ENCODE measurements around the gene CD79A.

The CD79A gene

DNA sequence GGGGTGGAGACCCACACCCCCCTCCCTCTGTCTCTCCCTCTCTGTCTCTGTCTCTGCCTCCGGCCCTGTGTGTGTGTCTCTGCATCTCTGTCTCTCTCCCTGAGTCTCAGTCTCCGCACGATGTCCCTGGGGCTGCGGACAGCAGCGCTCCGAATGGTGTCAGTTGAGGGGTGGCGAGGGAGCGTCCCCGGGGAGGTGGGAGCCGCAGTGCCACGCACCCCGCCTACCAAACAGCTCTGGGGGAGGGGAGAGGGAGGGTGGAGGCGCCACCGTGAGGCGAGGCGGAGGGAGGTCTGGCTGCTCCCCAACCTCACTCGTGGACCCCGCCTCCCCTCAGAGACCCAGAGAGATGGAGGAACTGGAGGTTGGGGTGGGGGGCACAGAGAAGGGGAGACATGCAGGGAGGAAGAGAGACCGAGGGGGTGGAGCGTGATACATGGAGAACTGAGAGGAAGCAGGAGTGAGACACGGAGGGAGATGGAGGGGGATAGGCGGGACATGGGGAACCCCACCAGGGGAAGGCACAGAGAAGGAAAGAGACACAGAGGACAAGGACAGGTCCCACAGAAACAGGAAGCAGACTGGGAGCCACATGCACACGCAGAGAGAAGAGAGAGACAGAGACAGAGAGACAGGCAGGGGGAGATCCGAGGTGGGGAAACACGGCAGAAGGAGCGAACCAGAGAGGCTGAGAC, 44.0 kb downstream of the CD79A start:
- FAIRE-seq = no peak

GRCh38 chr19:41921577-41922576, 44.8 kb downstream of the CD79A start:
- FAIRE-seq = no peak

DNA sequence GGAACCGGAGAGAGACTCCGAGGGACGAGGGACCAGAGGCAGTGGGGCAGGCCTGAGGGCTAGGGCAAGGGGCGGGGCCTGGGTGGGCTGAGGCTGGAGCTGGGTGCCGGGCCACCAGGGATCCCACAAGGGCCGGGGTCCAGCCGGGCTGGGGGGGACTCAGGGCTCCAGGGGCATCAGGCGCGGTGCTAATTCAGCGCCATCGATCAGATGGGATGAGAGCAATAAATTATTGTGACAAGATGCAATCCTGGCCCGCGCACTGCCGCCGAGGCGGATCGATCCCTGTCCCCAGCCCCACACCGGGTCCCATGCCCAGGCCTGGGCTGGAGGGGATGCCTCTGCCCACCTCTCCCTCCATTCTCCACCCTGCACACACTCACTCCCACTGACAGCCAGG, 45.5 kb downstream of the CD79A start:
- FAIRE-seq = no peak

- FAIRE-seq = no peak
These were observed 46.1 kb downstream of the CD79A start for GRCh38 chr19:41923045-41923788.

GRCh38 chr19:41924151-41925145, 47.4 kb downstream of the CD79A start:
- FAIRE-seq = no peak

- FAIRE-seq = no peak
These were observed 48.3 kb downstream of the CD79A start for GRCh38 chr19:41925208-41926003.

DNA sequence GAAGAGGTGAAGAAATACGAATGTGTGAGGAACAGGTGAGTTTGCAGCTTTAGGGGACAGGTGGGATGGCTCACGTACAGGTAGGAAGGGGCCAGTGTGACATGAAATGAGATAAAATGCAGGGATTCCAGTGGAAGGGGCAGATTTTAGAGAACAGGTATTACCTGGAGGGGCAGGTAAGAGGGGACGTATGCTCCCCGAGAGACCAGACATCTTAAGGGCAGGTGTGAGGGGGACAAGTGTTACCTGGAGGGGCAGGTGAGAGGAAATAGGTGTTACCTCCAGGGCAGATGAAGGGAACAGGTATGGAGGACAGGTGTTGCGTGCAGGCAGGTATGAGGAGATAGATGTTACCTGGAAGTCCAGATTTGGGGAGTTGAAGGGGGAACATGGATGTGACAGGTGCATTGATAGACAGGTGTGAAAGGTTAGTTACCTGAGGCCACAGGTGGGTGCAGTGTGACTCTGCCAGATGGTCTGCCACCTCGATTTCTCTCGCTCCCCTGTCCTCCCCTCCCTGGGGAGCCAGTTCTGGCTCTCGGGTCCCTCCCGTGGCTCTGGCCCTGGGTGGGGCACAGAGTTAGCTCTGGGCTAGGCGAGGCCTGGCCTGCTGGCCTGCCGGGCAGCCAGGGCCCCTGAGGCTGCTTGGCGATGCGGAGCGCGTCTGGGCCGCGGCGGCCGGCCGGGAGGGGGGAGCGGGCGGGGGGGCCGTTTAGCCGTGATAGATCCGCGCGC, 49.1 kb downstream of the CD79A start:
- no peak for FAIRE-seq

DNA sequence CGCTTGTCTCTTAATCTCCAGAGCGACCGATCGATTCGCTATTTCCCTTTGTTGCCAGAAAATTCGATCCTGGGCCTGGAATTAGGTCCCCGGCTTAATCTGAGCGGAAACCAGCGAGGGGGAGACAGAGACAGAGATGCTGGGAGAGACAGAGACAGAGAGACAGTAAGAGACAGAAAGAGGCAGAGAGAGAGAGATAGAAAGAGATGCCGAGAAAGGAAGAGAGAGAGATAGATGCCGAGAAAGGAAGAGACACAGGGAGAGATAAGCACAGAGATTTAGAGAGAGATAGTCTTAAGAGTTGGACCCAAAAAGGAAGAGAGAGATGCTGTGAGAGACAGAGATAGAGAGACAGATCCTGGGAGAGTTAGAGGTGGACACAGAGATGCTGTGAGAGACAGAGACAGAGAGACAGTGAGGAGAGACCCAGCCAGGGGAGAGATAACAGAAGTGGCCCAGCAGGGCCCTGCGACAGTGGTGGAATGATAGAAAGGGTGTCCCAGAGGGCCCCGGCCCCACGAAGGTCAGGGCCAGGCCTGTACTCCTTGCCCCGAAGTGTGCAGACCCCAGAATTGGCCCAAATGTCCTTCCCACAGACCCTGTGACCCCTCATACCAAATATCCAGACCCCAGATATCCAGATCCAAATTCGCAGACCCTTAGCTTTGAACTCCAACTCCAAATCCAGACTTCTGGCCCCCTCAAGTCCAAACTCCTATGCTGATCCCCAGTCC, 49.9 kb downstream of the CD79A start:
- FAIRE-seq = no peak

DNA sequence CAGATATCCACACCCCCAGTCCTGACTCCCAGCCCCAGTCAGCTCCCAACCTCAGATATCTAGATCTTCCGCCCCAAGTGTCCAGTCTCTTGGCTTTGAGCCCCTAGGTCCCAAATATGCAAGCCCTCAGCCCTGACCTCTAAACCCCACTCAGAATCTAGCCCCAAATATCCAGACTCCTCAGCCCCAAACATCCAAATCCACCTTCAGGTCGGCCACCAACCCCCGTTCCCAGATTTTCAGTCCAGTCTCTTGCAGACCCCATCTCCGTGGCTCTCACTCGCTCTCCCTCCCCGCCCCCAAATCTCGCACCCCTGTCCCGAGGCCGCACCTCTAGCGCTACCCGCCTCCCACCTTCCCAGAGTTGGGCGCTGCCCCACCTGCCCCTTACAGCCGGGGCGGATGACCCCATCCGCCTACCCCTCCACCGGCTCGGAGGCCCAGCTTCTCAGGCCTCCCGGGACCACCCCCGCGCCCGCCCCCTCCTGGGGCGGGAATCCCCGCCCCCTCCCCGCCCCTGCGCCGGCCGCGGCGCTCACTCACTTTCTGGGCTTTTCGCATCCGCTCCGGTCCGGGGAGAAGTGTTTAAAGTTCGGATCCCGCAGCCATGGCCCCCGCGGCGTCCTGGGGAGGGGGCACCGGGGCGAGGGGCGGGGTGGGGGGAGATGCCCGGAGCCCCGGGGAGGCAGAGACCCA, 50.6 kb downstream of the CD79A start:
- no peak for FAIRE-seq

- FAIRE-seq = no peak
These were observed 51.2 kb downstream of the CD79A start, which contains the start of gene ERFL for GRCh38 chr19:41928221-41928683. ERFL (minus strand) TSS chr19:41928449; CDS start chr19:41912919, 15,530 bp downstream.

- FAIRE-seq = no peak
These were observed 51.9 kb downstream of the CD79A start for GRCh38 chr19:41928754-41929535.

DNA sequence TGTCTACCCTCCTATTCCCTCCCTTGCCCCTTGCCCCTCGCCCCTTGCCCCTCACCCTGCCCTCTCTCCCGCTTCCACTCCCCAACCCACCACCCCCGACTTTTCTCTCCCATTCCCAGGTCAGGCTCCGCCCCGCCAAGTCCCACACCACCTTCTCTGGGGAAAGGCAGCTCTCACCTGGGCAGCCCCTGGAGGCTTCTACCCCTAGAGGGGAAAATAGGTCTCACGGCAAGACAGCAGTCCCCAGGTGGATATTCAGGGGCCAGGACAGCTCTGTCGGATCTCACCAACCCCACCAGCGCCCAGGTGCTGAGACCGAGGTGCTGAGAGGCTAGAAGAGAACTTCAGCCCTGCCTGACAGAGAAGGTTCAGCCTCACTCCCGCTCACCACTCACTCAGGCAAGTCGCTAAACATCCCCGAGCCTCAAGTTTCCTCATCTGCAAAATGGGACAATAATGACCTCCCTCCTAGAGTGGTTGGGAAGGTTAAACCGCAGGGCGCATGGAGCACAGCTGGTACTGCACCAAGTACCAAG, 52.5 kb downstream of the CD79A start:
- FAIRE-seq = no peak

- no peak for FAIRE-seq
These were observed 53.2 kb downstream of the CD79A start for GRCh38 chr19:41930322-41930722.
